GM21390 (cell line): ENCODE measurements around the gene MYLK3.

Experiments
- ATAC-seq: cut with Tn5 transposase; IDR thresholded peaks from one replicate; pipeline ENCODE4 v1.9.1; 2021; ENCODE audit not compliant: unreplicated experiment

The MYLK3 gene

GRCh38 chr16:46728806-46729205 lies 19.3 kb downstream of the MYLK3 start:
- ATAC-seq: no peak

GRCh38 chr16:46727630-46728029 lies 20.5 kb downstream of the MYLK3 start:
- ATAC-seq: no peak

DNA sequence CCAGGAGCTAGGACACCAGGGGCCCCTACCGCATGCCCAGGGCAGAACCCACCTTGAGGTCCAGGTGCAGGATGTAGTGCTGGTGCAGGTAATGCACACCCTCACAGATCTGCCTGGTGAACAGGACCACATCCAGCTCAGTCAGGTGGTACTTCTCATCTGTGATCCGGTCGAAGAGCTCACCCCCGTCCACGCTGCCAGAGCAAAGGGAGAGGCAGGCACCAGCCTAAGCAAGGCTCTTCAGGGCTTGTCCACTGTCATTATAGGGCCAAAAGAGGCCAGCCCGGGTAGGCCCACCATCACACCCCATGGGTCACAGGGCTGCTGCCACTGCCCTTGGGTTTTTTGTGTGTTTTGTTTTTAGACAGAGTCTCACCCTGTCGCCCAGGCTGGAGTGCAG lies 21.0 kb downstream of the MYLK3 start:
- no peak for ATAC-seq

DNA sequence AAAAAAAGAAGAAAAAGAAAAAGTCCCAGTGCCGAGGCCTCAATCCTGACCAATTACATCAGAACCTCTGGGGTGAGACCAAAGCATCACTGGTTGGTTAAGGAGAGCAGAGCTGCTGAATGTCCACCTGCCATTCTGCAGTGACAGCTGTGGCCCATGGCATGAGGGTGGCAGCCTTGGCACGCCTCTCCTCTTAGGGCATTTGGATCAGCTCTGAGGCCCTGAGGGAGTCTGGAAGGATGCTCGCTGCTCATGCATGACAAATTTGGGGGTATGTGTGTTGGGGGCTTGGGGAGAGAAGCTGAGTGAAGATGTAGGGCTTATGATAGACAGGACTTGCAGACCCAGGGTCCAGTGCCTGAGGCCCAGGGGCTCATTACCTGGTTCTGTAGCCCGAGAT lies 26.3 kb downstream of the MYLK3 start:
- ATAC-seq: no peak

DNA sequence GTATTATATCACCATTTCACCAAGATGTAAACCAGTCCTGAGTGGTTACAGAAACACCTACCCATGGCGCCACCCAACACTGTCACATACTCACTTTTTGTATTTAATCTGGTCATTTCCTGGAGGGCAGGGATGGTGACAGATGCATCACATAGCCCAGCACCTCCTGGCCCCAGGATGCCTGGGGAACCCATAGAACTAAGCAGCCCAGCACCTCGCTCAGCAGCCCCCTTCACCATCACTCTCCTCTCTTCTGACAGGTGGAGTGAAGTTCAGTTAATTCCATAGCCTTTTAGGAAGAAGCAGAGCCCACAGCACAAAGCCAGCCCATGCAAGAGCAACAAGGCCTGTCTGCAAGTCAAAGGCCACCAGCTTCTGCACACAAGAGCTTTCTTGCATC lies 27.5 kb downstream of the MYLK3 start:
- ATAC-seq: no peak

DNA sequence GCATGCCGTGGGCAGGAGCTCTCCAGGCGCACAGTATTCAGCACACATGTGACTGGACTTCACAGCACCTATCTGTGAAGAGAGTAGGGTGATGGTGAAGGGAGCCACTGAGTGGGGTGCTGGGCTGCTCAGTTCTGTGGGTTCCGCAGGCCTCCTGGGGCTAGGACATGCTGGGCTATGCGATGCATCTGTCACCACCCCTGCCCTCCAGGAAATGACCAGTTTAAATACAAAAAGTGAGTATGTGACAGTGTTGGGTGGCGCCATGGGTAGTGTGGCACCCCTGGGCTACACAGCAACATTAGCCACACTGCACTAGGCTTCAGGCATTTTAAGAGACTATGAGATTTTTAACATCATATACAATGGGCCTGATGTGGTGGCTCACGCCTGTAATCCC lies 28.6 kb downstream of the MYLK3 start:
- ATAC-seq: no peak

- no peak for ATAC-seq
Observed at GRCh38 chr16:46718214-46718613, 29.9 kb downstream of the MYLK3 start.

- ATAC-seq: no peak
Observed at GRCh38 chr16:46717692-46718091, 30.5 kb downstream of the MYLK3 start.

- no peak for ATAC-seq
Observed at GRCh38 chr16:46715769-46716305, 32.3 kb downstream of the MYLK3 start.

- ATAC-seq: no peak
Observed at GRCh38 chr16:46714797-46715591, 33.1 kb downstream of the MYLK3 start.

- ATAC-seq: no peak
Observed at GRCh38 chr16:46713634-46714033, 34.5 kb downstream of the MYLK3 start.

GRCh38 chr16:46712911-46713310 lies 35.2 kb downstream of the MYLK3 start:
- ATAC-seq: no peak

- no peak for ATAC-seq
Observed at GRCh38 chr16:46711106-46712058, 36.8 kb downstream of the MYLK3 start.

GRCh38 chr16:46709469-46710005 lies 38.6 kb downstream of the MYLK3 start:
- ATAC-seq: no peak

DNA sequence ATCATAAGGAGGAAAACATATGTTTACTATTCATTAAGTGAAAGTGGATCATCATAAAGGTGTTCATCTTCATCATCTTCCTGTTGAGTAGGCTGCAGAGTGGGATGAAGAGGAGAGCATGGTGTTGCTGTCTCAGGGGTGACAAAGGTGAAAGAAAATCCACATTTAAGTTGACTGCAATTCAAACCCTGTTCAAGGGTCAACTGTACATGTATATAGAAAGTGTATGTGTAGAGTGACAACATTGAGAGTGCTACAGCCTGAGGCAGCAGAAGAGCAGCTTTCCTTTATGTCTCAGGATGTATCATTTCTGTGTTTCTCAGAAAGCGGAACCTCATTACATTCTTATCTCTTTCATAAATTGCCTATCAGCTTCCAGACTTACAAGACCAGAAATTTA lies 41.5 kb downstream of the MYLK3 start:
- ATAC-seq: no peak

DNA sequence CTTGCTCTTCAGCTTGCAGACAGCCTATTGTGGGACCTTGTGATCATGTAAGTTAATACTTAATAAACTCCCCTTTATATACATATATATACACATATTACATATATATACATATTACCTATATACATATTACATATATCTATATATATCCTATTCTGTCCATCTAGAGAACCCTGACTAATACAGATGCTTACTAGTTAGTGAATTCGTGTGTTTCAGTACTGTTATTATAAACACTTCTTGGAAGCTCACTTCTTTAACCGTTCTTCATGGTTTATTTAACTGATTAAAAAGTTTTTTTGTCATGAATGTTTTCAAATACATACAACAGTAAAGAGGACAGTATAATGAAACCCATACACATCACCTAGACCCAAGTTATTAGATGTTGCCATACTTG lies 46.1 kb downstream of the MYLK3 start:
- ATAC-seq: no peak

- ATAC-seq: no peak
Observed at GRCh38 chr16:46701615-46702014, 46.5 kb downstream of the MYLK3 start.

GRCh38 chr16:46700048-46700447 lies 48.1 kb downstream of the MYLK3 start:
- no peak for ATAC-seq

DNA sequence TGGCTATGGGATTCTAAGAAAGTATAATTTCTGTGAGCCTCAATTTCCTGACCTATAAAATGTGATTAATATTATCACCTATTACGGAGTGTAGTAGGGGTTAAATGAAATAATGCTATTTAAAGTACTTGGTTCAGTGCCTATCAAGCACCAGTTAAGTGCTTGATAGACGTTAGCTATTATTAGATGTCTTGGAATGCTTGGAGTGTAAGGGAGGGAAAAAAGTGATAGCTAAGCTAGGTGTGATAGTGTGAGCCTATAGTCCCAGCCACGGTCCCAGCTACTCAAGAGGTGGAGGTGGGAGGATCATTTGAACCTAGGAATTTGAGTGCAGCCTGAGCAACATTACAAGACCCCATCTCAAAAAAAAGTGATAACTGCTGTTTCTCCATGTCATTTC lies 51.2 kb downstream of the MYLK3 start:
- no peak for ATAC-seq

- no peak for ATAC-seq
Observed at GRCh38 chr16:46695937-46696336, 52.2 kb downstream of the MYLK3 start.

GRCh38 chr16:46693598-46693997 lies 54.5 kb downstream of the MYLK3 start:
- no peak for ATAC-seq

GRCh38 chr16:46691726-46692125 lies 56.4 kb downstream of the MYLK3 start:
- ATAC-seq: no peak
